ELR (cell line): ENCODE data around the gene CHAT.

Experiments
- DNase-seq: peaks from one replicate; pipeline ENCODE4 v3.0.0-alpha.2; 2015; ENCODE audit warnings: low read depth

CHAT gene

DNA sequence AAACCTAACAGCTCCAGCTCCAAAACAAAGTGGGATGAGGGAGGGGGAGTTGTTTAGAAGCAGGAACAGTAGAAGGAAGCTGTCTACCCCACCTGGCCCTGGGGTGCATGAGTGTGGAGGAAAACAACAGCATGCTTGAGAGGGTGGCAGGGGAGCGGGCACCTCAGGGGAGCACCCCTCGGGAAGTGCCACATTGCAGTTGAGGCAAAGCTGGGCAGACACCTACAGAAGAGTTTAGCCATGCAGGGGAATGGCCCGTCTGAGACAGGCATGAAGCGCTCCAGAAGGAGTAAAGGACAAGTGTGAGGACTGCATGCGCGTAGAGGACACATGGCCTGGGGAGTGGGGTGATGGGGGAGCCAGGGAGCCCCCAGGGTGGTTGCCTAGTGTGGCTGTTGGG lies 18.1 kb downstream of the CHAT start:
- no peak for DNase-seq

DNA sequence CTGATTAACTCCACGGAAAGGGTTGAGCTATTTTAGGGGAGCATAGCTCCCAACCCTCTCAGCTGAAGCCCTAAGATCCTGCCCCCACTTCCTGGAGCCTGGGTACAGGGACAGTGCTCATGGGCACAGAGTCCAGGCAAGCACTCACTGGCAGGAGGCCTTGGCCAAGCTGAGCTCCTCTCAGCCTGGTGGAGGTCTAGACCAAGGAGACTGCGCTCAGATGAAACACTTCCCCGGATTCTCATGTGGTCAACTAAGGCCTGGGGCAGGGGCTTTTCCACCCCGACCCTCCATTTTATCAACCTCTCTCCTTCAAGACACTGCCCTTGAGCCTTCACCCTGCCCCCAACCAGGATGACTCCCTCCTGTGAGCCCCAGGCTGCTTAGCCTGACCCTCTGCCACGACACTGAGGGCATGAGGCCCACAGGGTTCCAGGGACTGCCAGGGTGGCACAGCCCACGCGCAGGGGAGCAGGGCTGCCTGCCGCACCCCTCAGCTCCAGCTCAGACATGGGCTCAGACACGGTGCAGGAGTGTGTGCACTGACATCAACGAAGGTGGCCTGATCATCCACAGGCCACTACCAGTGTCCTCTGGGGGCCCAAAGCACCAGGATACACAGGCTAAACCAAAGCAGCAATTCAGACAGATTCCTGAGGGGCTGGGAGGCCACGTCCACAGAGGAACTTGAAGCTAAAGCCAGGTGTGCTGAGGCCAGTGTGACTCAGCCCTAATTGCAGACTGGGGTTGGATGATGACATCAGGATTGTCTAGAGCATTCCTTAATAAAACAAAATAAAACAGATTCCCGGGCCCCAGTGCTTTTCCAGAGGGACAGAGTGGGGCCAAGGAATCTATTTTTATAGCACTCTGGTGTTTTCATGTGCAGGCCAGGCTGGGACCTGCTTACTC lies 18.8 kb downstream of the CHAT start:
- DNase-seq, result no peak

DNA sequence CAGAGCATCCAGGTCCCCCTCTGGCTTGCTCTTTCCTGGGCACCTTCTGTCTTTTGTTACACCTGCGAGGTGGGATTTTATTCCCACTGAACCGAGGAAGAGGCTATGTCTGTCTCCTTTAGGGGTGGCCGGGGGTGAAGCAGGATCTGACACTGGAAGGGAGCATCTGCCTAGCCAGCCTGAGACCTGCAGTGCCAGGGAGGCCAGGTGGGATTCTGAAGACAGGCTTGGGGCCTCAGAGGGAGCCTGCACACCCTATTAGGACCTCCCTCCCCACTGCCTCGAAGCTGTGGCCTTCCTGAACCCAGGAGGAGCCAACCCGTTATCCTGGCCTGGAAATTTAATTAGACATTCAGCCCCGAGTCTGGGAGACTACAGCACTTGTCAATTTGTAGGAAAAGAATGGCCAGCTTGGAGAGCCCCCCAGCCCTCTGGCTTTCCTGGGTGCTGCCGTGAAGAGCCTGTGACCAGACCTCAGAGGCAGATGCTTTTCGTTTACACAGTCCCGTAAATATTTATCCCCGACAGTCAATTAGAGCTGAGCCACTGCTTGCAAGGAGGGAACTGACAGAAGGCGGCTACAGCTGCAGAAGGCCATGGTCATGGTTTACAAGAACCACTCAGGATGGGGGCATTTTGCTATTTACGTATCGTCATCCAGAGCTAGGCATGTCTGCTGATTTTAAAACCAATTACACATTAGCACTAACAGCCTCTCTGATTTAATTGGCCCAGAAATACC lies 19.7 kb downstream of the CHAT start:
- DNase-seq, result no peak

DNA sequence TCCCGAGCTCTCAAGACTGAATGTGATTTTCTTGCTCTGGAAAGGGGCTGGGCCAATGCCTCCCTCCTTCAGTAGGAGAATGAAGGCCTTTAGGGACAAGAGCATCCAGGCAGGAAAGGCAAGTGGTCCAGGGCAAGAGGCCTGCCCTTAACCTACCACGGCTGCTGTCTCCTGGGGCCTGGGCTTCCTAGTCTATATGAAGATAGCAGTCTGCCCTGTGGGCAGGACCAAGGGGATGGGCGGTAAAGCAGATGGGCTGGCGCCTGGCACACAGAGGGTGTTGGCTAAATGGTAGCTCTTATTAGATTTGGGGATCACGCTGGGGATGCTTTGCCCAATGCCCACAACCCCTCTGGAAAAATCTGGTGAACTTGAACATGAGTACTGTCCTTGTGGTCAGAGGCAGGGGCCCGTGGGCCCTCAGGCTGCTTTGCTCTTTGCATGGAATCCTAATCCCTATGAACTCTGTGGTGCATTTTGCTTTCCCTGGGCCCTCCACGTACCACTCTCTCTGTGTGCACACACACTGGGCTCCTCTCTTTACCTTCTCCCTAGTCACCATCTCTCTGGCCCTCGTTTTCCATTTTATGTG lies 20.3 kb downstream of the CHAT start:
- no peak for DNase-seq

DNA sequence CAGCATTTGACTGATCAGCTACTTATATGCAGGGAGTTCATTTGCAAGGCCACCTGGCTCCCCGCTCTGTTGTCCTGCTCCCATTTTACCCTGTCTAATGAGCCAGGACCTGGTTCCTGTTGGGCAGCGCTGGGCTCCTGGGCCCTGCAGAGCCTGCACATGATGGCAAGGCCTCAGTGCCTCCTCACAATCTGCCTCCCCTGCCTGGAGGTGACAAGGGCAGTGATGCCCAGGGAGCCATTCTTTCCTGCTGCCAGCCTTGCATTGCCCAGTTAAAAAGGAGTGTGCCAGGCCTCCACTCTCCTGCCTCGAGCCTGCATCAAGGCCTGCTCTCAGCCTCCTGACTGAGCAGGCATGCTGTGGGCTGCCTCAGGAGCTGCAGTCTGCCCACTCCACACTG lies 28.5 kb downstream of the CHAT start:
- no peak for DNase-seq

DNA sequence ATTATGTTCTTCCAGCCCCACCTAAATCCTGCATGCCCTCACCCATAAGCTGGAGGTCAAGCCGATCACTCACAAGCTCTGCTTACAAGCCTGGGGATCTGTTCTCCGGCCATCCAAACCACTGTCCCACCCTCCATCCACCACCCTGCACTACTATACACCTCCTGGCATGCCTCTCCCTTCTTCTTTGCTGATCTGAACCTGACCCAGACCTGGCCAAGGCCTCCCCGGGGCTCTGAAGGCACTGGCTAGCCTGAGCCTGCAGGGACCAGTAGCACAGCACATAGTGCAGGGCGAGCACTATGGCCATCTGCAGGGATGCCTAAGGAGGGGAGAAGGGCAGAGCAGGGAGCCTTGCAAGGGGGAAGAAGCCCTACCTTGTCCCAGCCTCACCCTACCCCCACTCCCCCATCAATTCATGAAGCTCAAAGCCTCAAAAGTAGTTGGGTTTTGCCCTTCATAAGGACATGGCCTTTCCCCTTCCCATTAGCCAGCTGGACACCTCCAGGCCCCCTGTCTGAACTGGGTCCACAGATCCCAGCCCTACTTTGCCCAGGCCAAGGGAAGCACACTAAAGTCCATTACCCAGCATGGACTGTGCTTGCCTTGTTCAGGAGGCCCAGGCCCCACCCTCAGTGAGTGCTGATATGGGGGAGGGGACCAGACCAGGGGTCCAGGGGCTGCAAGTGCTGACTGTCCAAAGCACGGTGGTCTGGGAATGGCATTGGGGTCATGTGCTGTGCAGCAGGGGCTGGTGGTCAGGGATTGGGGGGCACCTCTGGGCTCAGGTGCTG lies 29.6 kb downstream of the CHAT start:
- no peak for DNase-seq

DNA sequence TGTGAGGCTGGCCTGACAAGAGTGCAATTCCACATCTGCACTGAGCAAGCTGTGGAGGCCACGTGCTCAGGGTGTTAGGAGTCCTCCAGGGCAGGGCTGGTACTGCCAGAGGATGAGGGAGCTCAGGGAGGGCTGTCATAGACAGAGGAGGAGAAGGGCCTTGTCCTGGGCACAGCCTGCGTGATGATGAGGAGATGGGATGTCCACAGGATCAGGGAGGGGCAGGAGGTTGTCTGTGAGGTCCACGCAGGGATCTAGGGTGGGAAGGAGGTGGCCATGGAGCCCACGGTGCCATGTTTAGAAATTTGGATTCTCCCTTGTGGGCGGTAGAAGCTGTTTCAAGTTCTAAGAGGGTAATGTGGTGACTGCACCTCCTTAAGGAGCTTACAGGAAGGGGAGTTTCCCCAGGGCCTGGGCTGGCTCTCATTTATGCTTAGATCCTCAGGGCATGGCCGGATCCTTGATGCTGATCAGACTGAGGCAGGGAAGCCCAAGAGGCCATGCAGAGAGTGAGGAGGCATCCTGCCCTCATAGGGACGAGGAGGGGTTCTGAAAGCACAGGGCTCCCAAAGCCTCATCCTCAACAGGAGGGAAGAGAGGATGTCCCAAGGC lies 30.3 kb downstream of the CHAT start:
- DNase-seq, result no peak

DNA sequence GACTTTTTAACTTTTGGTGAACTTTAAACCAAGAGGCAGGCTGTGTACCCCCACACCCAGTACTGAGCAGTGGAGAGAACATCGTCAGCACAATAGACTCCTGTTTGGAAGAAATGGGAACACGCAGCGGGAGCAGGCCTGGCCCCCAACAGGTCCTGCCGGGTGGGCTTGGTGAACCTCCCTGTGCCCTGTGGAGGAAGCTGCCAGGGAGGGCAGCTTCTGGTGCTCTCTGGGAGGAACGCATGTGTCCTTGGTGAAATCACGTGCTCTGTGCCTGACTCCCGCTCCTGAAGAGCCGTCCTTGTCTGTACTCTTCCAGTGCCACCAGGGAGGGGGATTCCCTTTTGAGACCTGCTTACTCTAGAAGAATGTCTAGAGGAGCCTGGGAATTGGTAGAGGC lies 31.6 kb downstream of the CHAT start:
- DNase-seq, result no peak

DNA sequence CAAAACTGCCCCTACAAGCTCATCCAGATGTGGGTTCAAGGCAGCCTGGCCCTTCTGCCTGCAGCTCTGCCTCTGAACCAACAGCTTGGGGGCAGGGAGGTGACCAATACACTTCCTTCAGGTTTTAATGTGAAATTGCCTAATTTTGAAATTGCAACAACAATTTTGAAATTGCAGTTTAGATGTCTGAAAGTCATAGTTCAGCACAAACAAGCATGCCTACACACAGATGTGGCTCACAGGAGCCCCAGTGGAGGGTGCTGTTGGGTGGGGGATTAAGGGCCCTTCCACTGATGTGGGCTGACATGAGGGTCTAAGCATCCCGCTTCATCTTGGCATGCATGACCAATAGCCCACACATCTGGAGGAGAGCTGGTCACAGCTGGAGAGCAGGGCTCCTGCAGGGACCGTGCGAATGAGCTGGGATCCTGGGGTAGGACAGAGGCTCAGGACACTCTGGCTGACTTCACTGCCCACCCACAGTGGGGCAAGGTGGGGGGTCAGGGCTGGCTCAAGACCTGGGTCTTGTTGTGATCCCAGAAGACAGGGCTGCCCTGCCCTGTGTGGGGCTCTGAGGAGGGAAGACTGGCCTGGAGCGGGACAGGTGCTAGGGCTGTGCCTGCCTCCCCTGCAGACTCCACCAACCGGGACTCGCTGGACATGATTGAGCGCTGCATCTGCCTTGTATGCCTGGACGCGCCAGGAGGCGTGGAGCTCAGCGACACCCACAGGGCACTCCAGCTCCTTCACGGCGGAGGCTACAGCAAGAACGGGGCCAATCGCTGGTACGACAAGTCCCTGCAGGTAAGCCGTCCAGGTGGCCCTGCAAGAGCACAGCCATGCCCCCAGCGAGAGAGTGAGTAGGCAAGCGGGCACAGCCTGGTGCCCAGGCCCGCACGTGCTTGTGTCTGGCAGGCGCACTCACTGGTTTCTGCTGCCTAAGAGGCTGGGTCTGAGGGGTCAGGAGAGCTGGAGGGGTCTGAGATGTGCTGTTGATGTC lies 32.3 kb downstream of the CHAT start:
- no peak for DNase-seq

DNA sequence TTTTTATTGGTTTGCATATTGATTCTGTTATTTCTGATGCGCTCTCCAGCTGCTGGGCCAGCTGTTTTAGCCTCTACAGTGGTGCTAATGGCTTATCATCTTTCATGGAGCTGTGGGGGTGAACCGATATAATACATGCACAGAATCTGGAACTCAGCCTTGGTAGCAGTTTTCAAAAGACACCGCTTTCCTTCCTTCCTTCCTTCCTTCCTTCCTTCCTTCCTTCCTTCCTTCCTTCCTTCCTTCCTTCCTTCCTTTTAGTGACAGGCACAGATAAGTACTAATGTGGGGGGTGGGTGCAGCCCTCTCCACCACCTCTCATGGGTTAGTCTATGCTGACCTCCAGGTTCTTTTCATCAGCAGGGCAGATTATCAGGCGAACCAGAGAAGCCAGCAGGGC lies 33.7 kb downstream of the CHAT start:
- no peak for DNase-seq

DNA sequence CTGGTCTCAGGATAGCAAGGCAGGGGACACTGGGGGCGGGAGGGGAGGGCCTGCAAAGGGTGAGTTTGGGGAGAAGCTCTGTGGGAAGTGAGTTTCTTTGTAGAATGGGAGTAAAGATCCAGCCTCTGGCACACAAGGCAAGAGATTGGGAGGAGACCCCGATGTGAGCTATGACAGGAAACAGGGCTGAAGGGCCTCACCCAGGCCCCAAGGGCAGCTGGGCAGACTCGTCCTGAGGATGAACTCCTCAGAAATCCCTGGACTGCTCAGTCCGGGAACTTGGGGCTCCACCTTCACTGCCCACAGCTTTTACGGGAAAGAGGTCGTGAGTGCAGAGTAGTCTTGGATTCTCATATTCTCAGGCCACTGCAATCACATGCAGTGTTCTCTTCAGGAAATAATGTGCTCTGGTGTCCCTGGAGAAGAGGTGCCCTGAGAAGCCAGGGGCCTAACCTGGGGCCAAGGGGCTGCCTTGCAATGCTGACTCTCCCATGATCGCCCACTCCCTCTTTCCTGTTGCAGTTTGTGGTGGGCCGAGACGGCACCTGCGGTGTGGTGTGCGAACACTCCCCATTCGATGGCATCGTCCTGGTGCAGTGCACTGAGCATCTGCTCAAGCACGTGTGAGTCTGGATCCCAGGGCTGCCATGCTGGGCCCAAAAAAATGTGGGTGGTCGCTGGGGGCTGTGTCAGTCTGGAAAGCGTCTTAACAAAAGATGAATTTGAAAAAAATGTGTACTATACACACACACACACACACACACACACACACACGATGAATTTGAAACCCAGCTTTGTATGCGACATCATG lies 34.4 kb downstream of the CHAT start:
- no peak for DNase-seq

DNA sequence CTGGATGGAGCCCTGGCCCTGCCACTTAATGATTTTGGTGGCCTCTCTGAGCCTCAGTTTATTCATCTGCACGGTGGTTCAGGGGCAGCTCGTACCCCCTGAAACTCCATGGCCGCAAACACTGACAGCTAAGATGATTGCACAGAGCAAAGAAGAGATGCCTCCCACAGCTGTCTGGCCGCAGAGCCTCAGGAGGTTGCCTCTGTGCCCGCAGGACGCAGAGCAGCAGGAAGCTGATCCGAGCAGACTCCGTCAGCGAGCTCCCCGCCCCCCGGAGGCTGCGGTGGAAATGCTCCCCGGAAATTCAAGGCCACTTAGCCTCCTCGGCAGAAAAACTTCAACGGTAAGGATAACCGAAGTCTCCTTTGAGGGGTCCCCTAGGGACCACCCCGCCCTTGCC lies 35.5 kb downstream of the CHAT start:
- peak; percentile 31 for DNase-seq

DNA sequence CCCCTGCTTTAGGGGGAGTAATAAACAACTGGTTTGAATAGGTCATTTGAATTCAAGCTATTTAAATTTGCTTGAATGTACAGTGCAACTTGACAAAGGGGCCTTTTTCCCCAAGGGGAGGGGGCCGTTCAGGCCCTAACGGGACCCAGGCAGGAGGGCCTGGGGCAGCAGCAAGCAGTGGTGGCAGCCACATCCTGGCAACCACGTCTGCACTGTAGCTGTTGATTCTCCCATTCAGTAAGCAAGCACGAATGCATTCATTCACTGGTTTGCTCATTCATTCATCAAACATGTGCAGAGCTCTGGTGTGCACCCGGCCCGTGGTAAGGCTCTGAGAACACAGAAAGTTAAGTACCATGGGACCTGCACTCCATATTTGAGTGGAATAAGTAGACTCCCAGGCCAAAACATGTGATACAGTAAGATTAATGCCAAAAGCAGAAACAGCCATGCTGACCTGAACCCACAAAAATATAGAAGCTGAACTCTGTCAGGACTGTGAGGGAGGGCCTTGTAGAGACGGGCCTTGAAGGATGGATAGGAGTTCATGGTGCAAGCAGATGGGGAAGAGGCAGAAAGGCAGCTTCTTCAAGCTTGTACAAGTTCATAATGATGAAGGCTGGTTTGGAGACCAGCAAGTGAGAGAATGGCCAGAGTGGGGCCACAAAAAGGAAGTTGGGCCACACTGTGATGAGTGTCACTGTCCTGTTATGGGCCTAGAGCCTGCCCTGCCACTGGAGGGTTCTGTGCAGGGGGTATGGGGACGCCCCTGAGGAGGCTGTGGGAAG lies 36.3 kb downstream of the CHAT start:
- no peak for DNase-seq

DNA sequence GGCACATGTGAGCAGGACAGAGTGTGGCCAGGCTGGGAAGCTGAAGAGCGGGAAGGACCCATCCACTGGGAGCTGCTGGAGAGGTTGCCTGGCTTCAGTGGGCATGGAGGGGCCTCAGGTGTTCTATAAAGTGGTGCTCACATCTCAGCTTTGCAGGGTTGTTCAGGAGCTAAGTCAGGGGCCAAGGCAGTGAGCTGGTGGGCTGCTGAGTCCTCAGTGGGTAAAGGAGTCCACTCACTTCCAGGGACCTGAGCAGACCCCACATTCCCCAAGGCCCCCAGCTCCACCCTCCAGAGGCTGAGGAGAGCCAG lies 36.8 kb downstream of the CHAT start:
- no peak for DNase-seq

DNA sequence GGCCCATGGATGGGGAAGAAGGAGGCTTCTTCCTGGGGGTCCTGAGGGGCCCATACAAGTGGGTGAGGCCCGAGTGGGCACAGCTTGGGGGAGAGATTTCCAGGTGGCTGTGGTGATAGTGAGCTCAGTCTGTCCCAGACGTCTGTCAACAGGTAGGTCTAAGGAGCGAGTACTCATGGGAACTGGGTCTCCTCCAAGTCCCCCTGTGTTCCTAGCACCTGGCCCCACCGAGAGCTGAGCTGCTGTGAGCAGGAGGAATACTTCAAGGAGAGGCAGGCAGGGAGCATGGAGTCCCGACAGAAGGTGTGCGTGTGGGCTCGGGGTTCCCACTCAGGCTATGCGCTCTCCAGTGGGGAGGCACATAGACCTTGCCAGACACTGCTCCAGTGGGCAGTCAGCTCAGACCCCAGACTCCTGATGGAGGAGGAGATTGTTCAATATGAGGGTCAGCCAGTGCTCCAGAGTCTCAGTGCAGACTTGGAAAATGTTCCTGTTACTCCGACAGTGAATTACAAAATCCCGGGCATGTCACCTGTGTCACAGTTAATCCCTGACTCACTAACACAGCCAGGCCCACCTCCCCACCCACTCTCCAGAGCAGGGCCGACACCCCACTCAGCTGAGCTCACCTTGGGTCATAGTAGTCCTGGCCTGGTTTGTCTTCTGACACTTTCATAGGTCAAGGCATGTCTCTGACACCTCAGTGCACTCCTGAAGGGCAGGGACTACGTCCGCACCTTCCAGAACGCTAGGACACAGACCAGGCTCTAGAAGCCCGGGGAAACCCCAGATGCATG lies 37.4 kb downstream of the CHAT start:
- DNase-seq, result no peak

DNA sequence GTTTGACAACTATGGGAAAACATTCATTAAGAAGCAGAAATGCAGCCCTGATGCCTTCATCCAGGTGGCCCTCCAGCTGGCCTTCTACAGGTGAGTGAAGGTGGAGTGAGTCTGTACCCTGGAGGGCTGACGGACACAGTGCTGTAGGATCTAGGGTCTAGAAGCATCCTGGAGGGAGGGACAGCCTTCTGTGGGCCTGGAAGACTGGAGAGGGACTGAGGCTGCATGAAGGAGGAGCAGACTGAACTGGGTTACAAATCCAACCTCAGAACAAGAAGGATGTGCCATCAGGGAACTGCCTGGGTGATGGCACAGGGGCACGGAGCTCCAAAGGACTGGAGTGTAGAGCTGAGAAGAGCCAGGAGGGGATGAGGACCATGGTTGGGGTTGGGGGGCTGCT lies 38.1 kb downstream of the CHAT start:
- DNase-seq, result no peak

DNA sequence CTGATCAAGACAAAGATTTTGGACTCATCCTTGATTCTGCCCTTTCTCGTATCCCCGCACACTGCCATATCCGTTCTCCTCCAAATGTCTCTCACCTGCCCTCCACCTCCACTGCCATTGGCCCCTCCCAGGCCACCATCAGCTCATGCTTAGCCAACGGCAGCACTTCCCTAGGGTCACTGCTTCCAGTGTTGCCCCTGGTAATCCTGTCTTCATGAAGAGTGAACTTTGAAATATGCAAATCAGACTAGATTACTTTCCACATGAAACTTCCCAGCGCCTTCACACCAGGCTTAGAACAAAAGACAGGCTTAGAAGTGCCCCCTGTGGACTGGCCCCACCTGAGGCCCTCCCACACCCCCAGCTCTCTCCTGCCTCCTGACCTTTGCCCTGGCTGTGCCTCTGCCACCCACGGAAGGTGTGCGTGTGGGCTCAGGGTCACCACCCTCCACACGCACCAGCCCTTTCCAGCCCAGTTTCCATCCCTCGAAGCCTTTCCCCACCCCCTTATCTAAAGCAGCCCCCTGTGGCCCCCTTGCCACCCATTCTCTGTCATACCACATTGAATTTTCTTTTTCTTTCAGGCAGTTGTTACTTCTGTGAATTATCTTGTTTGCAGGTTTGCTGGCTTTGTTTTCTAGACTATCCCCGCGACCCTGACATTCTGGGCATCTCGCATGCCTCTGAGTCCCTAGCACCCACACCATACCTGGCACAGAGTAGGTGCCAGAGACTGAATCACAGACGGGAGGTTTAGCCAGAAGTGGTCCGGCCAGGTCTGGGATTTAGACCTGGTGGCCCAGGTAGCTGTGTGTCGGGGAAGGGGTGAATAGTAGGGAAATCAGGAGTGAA lies 38.8 kb downstream of the CHAT start:
- DNase-seq, result no peak
